Activated naive CD8-positive, alpha-beta T cell treated with anti-CD3 and anti-CD28 coated beads, Interleukin-2, amount 50 U/mL, for 16 hours (primary cell): ENCODE measurements around the gene SPDL1.
A peak's percentile ranks its signal among the peaks of the same experiment; 100 is the strongest.

ENCODE experiments used
- DNase-seq: peaks from one replicate; pipeline ENCODE4 v3.0.0-alpha.2; 2020; ENCODE audit warnings: low read depth, low spot score

The SPDL1 gene, protein sequence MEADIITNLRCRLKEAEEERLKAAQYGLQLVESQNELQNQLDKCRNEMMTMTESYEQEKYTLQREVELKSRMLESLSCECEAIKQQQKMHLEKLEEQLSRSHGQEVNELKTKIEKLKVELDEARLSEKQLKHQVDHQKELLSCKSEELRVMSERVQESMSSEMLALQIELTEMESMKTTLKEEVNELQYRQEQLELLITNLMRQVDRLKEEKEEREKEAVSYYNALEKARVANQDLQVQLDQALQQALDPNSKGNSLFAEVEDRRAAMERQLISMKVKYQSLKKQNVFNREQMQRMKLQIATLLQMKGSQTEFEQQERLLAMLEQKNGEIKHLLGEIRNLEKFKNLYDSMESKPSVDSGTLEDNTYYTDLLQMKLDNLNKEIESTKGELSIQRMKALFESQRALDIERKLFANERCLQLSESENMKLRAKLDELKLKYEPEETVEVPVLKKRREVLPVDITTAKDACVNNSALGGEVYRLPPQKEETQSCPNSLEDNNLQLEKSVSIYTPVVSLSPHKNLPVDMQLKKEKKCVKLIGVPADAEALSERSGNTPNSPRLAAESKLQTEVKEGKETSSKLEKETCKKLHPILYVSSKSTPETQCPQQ

GRCh38 chr5:169583424-169584220 lies at the start of gene SPDL1:
TSS of gene SPDL1 (plus strand) at chr5:169583773. CDS start at chr5:169588417, 4,644 bp downstream.
- DNase-seq, result peak; percentile 78

DNA sequence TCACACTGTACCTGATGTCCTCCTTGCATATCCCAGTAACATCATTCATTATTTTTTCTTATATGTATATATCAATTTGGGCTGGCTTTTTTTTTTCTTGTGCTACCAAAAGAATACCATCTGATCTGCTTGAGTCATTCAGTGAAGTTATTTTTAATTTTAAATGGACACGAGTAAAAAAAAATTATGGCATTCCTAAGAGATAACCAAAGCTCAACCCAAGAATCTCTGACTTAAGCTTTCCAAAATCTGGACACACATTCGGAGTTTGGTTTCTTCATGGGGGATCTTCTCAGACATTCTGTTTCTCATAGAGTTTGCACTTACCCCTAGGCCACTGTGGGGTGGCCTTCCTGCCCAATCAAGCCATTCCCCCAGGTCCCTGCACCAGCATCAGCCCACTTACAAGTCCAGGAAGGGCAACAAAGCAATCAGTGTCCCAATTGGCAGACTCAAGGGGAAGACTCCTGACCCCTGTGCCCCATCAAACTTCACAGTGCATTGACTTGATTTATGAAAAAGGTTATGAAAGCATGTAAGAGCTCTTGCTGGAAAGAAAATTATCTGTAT lies 49.2 kb upstream of the SPDL1 start:
- DNase-seq, result no peak

DNA sequence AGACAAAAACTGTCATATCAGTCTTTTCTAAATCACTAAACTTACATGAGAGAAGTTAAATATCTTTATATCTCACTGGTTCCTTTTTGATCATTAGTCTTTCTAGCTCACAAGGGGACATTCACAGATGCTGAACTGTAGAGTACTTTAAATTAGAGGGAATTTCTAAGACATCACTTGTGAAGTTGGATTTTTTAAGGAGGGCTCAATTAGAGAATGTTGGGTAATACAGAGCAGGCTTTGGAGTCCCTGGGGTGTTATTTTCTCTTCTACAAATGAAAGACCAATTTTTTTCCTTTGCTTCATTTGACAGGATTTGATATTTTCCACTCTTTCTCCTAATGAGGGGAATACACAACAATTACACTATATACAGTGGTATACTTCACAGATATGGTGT lies 48.6 kb upstream of the SPDL1 start:
- no peak for DNase-seq

GRCh38 chr5:169538944-169539343 lies 44.6 kb upstream of the SPDL1 start:
- no peak for DNase-seq

DNA sequence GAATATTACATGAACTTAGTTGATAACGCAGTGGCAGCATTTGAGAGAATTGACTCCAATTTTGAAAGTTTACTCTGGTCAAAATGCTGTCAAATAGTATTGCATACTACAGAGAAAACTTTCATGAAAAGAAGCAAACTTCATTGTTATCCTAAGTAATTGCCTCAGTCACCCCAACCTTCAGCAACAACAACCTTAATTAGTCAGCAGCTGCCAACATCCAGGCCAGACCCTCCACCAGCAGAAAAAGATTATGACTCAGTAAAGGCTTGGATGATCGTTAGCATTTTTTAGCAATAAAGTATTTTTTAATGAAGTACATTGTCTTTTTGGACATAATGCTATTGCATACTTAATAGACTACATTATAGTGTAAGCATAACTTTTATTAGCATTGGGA lies 40.8 kb upstream of the SPDL1 start:
- DNase-seq, result no peak

GRCh38 chr5:169544264-169544950 lies 39.2 kb upstream of the SPDL1 start:
- DNase-seq, result no peak

GRCh38 chr5:169545762-169546161 lies 37.8 kb upstream of the SPDL1 start:
- no peak for DNase-seq

GRCh38 chr5:169546346-169546745 lies 37.2 kb upstream of the SPDL1 start:
- no peak for DNase-seq

GRCh38 chr5:169547508-169547907 lies 36.1 kb upstream of the SPDL1 start:
- DNase-seq, result no peak

DNA sequence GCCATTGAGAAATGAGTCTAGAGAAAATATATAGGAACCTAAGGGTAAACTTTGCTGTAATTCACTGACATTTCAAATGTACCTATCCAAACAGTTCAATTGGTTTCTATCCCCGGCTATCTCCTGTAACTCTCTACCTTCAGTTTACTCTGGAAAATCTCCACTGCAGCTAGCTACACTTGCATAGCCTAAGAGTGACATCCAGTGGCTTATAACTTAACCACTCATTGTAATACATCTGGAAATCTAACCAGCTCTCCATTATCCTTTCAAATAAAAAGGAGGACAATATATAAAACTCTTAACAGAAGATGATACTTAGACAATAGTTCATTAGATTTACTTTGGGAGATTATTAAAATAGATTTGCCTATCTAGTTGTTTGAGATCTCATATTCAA lies 35.3 kb upstream of the SPDL1 start:
- no peak for DNase-seq

DNA sequence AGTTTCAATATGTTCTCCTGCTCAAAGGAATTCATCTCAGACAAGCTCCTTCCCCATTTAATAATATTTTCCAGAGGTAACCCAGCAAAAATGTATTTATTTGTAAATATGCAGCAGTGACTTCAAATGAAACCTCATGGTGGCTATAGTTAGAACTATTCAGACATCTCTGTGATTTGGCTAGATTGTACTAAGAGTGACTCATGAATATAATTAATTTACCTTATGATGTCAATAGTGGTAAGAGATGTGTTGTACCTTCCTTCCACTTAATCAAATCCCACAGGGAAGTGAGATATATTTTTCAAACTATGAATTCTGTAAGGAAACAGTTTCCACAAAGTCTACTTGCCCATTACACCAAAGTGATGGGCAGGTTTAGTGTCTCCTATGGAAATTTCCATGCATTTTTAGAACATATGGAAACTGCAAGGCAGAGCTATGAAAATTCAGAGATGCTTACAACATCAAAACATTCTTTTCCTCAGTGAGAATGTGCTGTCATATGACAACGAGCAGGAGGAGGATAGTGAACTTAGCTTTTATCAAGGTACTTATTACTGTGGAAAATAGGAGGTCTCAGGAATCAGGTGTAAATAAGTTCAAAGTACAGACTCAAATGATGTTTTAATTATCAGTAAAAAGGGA lies 34.0 kb upstream of the SPDL1 start:
- no peak for DNase-seq

- no peak for DNase-seq
Observed at GRCh38 chr5:169550227-169550626, 33.3 kb upstream of the SPDL1 start.

- no peak for DNase-seq
Observed at GRCh38 chr5:169551146-169551545, 32.4 kb upstream of the SPDL1 start.

- no peak for DNase-seq
Observed at GRCh38 chr5:169551696-169552095, 31.9 kb upstream of the SPDL1 start.

- DNase-seq, result no peak
Observed at GRCh38 chr5:169554251-169554650, 29.3 kb upstream of the SPDL1 start.

DNA sequence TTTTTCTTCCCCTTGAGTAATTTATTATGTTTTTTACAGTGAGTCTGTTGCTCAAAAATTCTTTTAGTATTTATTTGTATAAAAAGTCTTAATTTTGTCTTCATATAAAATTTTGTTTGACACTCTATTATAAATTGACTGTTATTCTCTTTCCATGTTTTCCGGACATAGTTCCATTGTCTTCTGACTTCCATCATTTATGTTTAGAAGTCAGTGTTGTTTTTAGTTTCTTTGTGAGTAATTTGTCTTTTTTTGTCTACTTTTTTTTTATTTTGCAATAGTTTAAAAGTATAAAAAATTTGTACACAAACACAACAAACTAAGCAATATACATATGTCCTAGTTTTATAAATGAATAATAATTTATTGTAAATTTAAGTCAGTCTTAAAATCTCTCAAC lies 25.7 kb upstream of the SPDL1 start:
- DNase-seq, result no peak

- no peak for DNase-seq
Observed at GRCh38 chr5:169561893-169562292, 21.7 kb upstream of the SPDL1 start.

DNA sequence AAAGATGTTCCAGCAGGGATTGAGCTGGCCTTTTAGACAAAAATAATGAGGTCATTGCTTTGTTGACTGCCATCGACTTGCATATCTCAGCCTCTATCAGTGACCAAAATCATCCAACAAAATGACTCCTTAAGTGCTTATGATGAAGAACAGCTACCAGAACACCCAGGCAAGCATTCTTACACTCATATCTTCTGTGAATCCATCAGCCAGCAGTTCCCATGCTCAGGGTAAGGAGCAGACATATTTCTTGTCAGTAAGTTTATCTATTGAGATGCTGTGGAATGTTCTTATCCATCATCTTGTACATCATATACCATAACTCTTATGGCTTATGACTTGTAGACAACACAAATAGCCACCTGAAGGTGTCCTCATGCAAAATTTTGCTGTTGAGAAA lies 20.2 kb upstream of the SPDL1 start:
- DNase-seq, result no peak

GRCh38 chr5:169566202-169566601 lies 17.4 kb upstream of the SPDL1 start:
- DNase-seq, result no peak

DNA sequence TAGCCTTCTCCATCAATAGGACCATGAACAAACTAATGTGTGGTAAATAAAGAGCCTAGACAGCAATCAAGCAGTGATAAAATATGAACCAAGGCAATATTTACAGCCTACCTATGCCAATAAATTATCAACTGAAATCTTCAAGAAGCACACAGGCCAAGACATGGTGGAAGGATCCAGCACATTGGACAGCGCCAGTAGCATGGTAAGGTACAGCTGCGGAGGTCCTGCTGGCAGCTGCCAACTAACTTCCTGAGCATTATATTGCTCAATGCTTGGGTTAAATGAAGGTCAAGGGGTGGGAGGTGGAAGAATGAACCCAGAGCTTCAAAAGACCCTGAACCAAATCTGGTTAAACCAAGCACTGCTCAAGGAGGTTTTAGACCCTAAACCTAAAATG lies 16.5 kb upstream of the SPDL1 start:
- DNase-seq, result no peak

GRCh38 chr5:169569513-169569912 lies 14.1 kb upstream of the SPDL1 start:
- DNase-seq, result no peak
